NCI-H446 (cell line): ENCODE results near the gene TAB2.

Experiments used
- DNase-seq, 2 experiments: peaks; one replicate each; lab custom pipeline; 2025; lab: John Stamatoyannopoulos, UW

TAB2 gene

GRCh38 chr6:149372062-149372461, 54.5 kb downstream of the TAB2 start:
- no peak for DNase-seq

- DNase-seq, result no peak
Measured at GRCh38 chr6:149373511-149373910, 56.0 kb downstream of the TAB2 start.

- no peak for DNase-seq
Measured at GRCh38 chr6:149379977-149380376, 62.5 kb downstream of the TAB2 start.

GRCh38 chr6:149380523-149380922, 63.0 kb downstream of the TAB2 start:
- DNase-seq, result no peak

GRCh38 chr6:149383371-149383770, 65.9 kb downstream of the TAB2 start:
- no peak for DNase-seq

- DNase-seq, result no peak
Measured at GRCh38 chr6:149384464-149384863, 67.0 kb downstream of the TAB2 start.

- no peak for DNase-seq
Measured at GRCh38 chr6:149385998-149386646, 68.6 kb downstream of the TAB2 start.

- no peak for DNase-seq
Measured at GRCh38 chr6:149387779-149388512, 70.4 kb downstream of the TAB2 start.

- no peak for DNase-seq
Measured at GRCh38 chr6:149389509-149390297, 72.2 kb downstream of the TAB2 start.

GRCh38 chr6:149392093-149392492, 74.6 kb downstream of the TAB2 start:
- no peak for DNase-seq

- DNase-seq, result no peak
Measured at GRCh38 chr6:149392535-149392934, 75.0 kb downstream of the TAB2 start.

- DNase-seq, result no peak
Measured at GRCh38 chr6:149393002-149393679, 75.6 kb downstream of the TAB2 start.

- DNase-seq, result no peak
Measured at GRCh38 chr6:149395185-149395584, 77.7 kb downstream of the TAB2 start.

- DNase-seq, result no peak
Measured at GRCh38 chr6:149397384-149397783, 79.9 kb downstream of the TAB2 start.

- no peak for DNase-seq
Measured at GRCh38 chr6:149400050-149400449, 82.5 kb downstream of the TAB2 start, which contains the start of gene SUMO4. Gene SUMO4, plus strand, starts transcription at chr6:149400262. Its CDS starts 130 bp downstream, at chr6:149400392.

GRCh38 chr6:149403534-149403933, 86.0 kb downstream of the TAB2 start:
- no peak for DNase-seq

- DNase-seq, result no peak
Measured at GRCh38 chr6:149405823-149406765, 88.6 kb downstream of the TAB2 start.

- no peak for DNase-seq
Measured at GRCh38 chr6:149409617-149410016, 92.1 kb downstream of the TAB2 start.

GRCh38 chr6:149410557-149410956, 93.0 kb downstream of the TAB2 start:
- DNase-seq, result no peak

- no peak for DNase-seq
Measured at GRCh38 chr6:149414009-149414408, 96.5 kb downstream of the TAB2 start.

- no peak for DNase-seq
Measured at GRCh38 chr6:149414821-149415220, 97.3 kb downstream of the TAB2 start.
